GM19023 (cell line): ENCODE data around the gene TMEM79.

Source experiments
- ATAC-seq: cut with Tn5 transposase; IDR thresholded peaks from one replicate; pipeline ENCODE4 v1.9.1; 2021; ENCODE audit warnings: mild to moderate bottlenecking, moderate library complexity; ENCODE audit not compliant: unreplicated experiment

Gene TMEM79

GRCh38 chr1:156284112-156284511 lies at the start of gene TMEM79:
Gene TMEM79 (plus strand): TSS chr1:156284325. CDS start chr1:156285227, 902 bp downstream.
- ATAC-seq, result no peak

GRCh38 chr1:156236164-156236563 lies 48.0 kb upstream of the TMEM79 start:
- no peak for ATAC-seq

- ATAC-seq, result no peak
These were observed 45.9 kb upstream of the TMEM79 start for GRCh38 chr1:156238248-156238647.

GRCh38 chr1:156241311-156241811 lies 42.8 kb upstream of the TMEM79 start:
- ATAC-seq, result no peak

- ATAC-seq, result no peak
These were observed 42.2 kb upstream of the TMEM79 start, which contains the start of gene BGLAP for GRCh38 chr1:156241926-156242325. Gene BGLAP (plus strand): TSS chr1:156242184. CDS start chr1:156242232, 48 bp downstream.

- ATAC-seq, result no peak
These were observed 41.4 kb upstream of the TMEM79 start for GRCh38 chr1:156242738-156243137.

DNA sequence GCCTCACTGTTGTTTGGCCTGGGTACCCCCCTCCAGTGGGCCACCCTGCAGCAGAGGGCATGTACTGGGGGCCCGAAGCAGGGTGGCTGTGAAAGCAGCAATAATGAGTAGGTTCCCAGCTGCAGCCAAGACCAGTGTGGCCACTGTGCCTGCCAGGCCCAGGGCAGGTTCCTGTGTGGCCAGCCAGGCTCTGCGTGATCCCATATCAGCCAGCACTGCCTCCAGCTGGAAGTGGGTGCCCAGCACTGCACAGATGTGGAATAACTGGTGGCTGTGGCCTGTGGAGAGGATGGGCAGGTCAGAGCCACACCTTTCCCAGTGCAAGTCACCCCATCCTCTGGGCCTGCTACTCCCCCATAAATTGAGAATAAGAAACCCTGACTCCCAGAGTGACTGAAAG lies 40.0 kb upstream of the TMEM79 start:
- no peak for ATAC-seq

GRCh38 chr1:156244712-156245111 lies 39.4 kb upstream of the TMEM79 start:
- no peak for ATAC-seq

DNA sequence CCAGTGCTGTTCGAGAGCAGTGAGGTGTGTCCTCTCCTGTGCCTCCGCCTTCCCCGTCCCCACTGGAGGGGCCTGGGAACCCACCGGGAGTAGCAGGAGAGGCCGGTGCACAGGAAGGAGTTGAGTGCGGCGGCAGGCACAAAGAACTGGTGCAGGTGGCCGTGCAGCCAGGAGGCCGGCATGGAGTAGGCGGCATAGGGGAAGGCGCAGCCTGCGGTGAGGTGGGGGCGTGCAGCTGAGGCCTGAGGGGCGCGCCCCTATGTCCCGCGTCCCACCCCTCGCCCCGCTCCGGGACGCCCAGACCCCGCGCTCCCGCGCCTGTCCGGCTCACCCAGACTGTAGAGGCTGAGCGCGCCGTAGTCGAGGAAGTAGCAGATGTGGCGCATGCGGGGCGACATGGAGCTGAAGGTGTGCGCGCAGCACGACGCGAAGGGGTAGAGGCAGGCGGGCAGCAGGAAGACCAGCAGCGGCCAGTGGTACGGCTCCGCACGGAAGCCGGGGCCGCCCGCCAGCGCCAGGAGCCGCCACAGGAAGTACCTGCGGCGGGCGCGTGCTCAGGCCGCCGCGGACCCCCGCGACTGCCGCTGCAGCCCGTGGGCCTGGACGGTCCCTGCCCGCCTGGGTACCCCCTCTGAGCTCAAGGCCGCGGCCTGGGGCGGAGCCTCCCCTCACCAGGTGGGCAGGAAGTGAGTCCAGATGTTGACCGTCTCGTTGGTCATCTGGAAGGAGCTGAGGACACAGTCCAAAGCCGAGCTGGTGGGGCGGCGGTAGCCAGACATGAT lies 38.5 kb upstream of the TMEM79 start:
- no peak for ATAC-seq

- no peak for ATAC-seq
These were observed 37.8 kb upstream of the TMEM79 start for GRCh38 chr1:156246241-156246780.

GRCh38 chr1:156246781-156247459 lies 37.2 kb upstream of the TMEM79 start:
- ATAC-seq, result no peak

GRCh38 chr1:156247460-156248322 lies 36.4 kb upstream of the TMEM79 start, which contains the start of gene PAQR6:
Gene PAQR6 (minus strand): TSS chr1:156248056. CDS start chr1:156246731, 1,325 bp downstream.
- ATAC-seq, result no peak

- ATAC-seq, result no peak
These were observed 35.8 kb upstream of the TMEM79 start for GRCh38 chr1:156248323-156248683.

DNA sequence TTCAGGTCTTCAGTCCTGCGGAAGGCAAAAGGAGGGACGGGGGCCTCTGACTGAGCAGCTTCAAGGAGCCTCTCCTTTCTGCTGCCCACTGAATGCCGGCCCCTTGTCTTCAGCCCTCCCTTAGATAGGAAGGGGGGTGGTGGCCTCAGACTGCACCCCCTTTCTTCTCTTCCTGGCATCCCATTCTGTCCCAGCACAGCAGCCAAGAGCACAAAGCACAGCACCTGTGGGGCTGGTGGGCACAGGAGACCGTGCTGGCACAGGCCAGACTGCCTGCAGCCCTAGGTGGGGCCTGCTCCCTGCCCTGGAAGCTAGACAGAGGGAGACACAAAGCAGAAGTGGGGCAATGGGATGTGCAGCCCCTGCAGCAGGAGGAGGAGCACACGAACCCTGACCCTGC lies 34.5 kb upstream of the TMEM79 start:
- no peak for ATAC-seq

DNA sequence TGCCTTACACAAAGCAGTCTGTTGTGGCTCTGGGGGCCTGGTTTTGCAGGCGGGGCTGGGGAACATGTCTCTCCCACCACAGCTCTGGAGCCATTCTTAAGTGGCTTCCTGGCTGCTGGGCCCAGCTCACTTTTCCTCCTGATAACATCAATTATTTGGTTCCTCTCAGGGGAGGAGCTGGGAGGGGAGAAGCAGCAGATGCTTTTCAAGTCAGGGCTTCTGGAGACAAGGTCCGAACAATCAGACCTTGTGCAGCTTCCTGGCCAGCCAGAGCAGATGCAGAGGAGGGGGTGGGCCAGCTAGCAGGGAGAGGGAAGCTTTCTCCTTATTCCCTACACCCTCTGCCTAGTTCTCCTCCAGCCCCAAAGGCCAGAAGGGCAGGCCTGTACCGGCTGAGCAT lies 32.6 kb upstream of the TMEM79 start:
- no peak for ATAC-seq

GRCh38 chr1:156253634-156254033 lies 30.5 kb upstream of the TMEM79 start:
- ATAC-seq, result no peak

- ATAC-seq, result no peak
These were observed 26.4 kb upstream of the TMEM79 start for GRCh38 chr1:156257711-156258110.

DNA sequence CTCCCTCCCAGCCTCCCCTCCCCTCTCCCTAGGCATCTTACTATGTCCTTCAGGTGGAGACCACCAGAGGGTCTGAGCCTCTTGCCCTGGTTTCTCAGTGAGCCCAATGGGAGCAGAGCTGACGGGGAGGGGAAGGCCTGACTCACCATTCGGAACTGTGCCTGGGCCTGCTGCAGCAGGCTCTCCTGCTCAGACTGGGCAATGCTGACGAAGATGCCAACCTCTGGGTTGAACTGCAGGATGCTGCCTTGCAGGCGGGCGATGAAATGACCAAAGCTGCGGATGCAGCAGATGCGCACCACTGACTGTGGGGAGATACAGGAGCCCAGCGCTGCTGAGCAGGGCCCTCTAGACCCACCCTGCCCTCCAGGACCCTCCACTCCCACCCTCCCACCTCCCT lies 25.3 kb upstream of the TMEM79 start:
- ATAC-seq, result no peak

DNA sequence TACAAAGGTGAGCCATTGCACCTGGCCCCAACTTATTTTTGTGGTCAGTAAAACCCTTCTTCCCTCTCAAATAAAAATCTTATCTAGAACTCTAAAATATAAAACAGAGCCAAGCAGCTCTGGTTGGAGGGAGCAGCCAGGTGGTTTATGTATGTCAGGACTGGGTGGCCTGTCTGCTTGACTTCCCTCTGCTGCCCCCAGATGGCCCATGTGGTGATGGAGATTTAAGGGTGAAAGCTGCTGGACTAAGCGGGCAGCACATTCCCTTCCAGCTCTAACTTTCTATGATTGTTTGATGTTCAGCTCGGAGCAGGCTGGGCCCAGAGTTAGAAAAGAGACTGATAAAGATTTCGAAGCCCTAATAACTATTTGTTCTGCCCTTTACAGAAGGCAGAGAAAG lies 24.3 kb upstream of the TMEM79 start:
- no peak for ATAC-seq

DNA sequence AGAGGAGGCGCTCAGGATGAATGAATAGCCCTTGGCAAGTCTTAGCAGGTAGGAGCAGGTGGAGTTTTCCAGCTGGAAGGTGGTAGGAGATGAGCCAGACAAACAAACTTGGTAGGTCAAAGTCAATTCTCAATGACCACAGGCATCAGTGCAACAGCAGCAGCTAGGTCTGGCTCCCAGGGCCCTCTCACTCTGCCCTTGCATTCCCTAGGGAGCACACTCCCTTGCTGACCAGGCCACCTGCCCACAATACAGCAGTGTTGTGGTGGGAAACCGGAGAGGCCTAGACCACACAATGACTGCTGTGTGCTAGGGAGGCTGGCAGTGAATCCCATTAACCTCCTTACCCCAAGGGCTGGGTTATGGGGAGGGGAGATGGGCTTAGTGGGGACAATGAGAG lies 23.2 kb upstream of the TMEM79 start:
- no peak for ATAC-seq
